HCEC 1CT (cell line): ENCODE results near the gene GRIP1.
A peak's percentile ranks its signal among the peaks of the same experiment; 100 is the strongest.

Experiments
- DNase-seq: peaks from one replicate; pipeline ENCODE4 v3.0.0-alpha.2; 2017

GRIP1 gene

DNA sequence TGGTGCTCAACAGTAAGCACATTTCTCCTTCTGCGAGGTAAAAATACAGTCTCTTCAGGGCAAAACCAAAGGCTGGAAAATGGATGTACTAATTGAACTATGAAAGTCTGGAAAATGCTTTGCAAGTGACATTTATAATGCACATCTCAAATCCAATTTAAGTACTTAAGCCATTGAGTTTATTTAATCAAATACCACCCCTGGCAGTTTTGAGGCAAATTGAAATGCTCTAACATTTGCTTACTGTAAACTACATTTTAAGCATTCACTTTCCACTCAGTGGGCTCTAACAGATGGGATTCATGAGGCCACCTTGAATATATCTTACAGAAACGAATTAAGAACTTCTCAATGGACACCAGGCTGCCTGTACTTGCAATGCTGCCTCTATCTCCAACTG is 306.9 kb downstream of the GRIP1 start:
- DNase-seq = no peak

- DNase-seq = no peak
Measured at GRCh38 chr12:66367015-66367667, 311.7 kb downstream of the GRIP1 start.

DNA sequence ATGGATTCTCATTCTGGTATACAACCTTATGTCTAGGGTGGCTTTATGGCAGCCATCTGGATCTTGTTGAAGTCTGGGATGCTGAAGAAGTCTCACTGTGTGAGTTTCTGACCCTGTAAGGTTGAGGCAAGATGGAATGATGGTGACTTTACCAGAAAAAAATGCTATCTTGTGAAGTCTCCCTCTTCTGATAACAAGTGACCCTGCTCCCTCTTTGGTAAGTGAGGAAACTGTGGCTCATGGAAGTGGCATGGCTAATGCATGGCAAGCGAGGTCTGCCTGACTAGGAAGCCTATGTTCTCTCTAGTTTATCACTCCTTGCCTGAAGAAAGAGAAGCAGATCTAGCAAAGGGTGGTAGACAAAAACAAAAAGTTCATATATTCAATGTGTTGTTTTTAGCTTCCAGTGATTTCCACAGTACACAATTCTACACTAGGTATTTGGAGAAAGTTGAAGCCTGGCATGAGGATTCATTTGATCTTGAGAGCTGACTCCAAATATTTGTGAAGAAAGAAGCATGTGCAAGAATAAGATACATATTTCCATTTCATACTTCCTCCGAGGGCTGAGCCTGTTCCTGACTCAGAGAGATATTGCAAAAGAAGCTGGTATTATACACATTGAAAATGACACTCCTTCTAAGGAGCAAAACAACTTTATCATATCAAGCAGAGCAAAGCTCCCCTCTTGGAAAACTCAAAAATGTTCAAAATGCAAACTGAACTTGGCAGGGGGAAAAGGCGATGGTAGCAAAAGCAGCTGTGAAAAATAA is 313.0 kb downstream of the GRIP1 start:
- peak; percentile 41 for DNase-seq

DNA sequence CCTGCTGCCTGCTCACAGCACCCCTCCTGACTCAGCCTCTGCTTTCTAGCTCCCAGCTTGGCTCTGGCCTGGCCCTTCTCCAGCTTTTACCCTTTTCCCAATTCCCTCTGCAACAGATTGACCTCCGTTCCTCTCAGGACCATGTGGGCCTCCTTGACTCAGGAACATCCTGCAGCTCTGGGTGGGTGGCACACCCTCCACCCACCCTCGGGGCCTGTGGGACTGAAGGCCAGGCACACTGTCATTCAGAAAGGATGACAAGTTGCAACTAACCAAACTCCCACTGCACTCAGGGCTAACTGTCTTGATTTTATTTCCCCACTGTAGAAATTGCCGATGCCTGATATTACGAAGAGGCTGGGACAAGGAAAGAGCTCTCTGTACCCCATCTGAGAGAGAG is 317.2 kb downstream of the GRIP1 start:
- DNase-seq = no peak

DNA sequence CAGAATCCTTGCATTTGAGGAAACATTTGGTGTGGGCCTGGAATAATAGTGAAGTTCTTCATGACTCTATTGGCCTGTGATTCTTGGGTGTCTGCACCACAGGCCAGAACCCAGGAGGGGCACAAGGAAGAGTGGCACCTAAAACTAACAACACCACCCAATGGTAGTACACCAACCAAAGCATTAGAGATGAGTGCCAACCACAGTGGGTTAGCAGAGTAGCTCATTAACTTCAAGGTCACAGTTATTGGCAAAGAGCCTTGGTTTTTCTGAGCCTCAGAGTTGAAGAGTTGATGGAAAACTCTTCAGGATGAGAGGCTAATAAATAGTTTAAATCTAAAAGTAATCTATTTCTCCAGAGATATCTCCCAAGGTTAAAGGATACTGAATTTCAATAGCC is 319.6 kb downstream of the GRIP1 start:
- DNase-seq = no peak

GRCh38 chr12:66354291-66354690 is 324.6 kb downstream of the GRIP1 start:
- DNase-seq = no peak

- no peak for DNase-seq
Measured at GRCh38 chr12:66352899-66353298, 326.0 kb downstream of the GRIP1 start.

DNA sequence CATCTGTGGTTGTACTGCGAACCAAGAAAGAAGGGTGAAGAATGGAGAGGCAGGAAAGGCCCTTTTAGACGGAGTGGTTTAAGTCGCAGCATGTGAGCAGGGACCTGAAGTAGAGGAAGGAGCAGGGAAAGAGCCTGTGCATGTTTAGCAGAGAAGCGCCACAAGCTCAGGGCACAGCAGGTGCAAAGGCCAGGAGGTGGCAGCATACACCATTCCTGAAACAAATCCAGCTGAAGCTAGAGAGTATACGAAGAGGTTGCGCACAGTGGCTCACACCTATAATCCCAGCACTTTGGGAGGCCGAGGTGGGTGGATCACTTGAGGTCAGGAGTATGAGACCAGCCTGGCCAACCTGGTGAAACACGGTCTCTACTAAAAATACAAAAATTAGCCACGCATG is 326.7 kb downstream of the GRIP1 start:
- no peak for DNase-seq

DNA sequence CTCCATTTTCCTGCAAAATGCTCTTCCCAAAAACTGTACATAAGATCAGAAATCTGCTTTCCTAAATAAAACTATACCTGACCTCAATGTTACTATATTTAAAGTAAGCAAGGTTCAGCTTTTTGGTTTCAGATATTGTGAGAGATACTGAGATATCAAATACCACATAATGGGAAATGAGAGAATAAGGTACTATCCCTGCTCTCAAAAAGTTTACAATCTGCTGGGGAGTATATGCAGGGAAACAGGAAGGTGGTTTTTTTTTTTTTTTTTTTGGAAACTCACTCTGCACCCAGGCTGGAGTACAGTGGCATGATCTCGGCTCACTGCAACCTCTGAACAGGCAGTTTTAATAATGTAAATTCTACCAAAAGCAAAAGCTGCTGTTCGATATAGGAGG is 327.6 kb downstream of the GRIP1 start:
- DNase-seq = no peak

DNA sequence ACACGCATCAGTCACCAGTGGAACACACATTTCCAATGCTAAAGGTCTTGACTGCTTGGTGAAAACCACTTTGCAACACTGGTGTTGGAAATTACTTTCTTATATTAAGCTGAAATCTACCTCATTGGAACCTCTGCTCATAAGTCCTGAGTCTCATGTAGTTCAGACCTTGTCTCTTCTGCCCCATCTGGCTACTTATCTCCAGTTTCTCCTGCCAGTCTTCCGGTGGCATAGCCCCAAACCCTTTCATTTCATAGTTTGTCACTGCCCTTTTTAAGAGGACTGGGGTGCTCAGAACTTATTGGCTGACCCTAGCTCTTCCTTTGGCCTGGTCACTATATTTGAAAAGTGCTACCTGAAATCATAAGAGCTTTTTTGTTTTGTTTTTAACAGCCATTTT is 332.9 kb downstream of the GRIP1 start:
- DNase-seq = no peak

DNA sequence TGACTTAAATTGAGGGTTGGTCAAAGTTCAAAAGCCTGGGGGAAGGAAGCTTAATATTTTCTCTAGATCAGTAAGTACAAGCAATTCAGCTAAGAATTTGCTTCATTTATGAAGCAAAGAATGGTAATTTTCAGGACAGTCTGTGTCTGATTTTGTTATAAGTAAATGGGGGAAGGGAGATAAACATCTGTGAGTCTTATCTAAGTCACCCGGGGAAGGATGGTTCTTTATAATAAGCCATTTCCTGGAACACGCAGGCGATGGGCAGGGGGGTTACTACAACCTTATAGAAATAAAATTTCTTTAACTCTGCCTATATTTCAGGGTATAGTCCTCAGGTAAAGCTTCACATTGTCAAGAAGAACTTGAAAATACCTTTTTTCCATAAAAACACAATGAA is 333.7 kb downstream of the GRIP1 start:
- DNase-seq = no peak

- DNase-seq = no peak
Measured at GRCh38 chr12:66341126-66341525, 337.8 kb downstream of the GRIP1 start.

DNA sequence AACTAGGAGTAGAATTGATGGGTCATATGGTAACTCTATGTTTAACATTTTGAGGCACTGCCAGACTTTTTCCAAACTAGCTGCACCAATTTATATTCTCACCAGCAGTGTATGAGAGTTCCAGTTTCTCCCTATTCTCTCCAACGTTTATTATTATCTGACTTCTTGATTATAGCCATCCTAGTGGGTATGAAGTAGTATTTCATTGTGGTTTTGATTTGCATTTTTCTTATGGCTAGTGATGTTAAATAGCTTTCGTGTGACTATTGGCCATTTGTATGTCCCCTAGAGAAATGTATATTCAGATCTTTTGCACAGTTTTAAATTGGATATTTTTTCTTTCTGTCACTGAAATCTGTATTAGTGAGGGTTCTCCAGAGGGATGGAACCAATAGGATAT is 338.7 kb downstream of the GRIP1 start:
- no peak for DNase-seq

GRCh38 chr12:66337381-66338010 is 341.4 kb downstream of the GRIP1 start:
- DNase-seq = no peak

DNA sequence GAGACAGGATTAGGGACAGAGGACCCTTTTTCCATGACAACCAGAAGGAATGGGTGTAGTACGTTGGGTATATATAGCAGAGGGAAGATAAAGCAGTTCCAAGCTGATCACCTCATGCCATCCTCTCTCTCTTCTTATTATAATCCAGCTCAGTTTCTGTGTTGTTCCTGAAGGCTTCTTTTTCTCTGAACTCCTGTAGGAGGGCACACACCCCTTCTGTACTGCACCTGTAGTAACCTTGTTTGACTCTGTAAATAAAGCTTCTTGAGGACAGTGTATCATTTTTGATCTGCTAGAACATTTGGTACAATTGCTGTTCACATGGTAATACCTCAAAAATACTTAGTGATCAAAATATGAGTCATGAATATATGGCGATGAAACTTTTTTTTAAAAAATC is 343.1 kb downstream of the GRIP1 start:
- DNase-seq = no peak

GRCh38 chr12:66331814-66332213 is 347.1 kb downstream of the GRIP1 start:
- DNase-seq = no peak

GRCh38 chr12:66331016-66331415 is 347.9 kb downstream of the GRIP1 start:
- DNase-seq = no peak

DNA sequence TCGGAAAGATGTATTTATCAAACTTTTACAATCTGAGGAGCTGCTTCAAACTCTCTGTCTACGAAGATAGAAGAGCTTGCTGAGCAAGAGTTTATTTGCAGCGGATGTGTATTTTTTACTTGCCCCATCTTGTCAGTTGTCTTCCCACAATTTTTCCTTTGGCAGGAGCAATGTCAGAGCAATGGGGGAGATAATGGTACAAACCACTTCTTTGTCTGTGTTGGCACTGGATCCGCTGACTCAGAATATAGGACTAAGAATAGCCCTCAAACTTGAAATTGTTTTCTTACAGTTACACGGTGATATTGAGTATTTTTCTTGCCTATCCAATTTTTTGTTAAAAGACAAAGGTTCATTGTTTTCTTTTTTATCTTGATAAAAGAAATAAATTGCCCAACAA is 348.9 kb downstream of the GRIP1 start:
- no peak for DNase-seq

DNA sequence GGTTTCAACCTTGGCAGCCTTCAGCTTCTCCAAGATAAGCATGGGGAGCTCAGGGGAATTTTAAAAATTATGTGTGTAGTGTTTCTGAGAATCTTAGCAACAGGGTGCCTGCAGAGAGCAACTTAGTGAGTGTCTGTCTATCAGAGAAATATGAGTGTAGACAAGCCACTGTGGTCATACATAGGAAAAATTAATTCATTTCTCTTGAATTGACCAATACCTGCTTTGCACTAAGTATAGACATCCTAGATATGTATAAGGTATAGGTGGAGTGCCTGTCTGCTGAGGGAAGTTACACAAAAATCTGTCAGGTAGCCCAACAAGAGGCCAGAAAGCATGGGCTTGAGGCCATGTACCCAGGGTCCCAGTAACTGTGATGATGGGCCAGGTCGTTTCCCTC is 355.9 kb downstream of the GRIP1 start:
- DNase-seq = no peak

- DNase-seq = peak; percentile 70
Measured at GRCh38 chr12:66321435-66321834, 357.4 kb downstream of the GRIP1 start.

- DNase-seq = peak; percentile 50
Measured at GRCh38 chr12:66320996-66321395, 357.9 kb downstream of the GRIP1 start.

DNA sequence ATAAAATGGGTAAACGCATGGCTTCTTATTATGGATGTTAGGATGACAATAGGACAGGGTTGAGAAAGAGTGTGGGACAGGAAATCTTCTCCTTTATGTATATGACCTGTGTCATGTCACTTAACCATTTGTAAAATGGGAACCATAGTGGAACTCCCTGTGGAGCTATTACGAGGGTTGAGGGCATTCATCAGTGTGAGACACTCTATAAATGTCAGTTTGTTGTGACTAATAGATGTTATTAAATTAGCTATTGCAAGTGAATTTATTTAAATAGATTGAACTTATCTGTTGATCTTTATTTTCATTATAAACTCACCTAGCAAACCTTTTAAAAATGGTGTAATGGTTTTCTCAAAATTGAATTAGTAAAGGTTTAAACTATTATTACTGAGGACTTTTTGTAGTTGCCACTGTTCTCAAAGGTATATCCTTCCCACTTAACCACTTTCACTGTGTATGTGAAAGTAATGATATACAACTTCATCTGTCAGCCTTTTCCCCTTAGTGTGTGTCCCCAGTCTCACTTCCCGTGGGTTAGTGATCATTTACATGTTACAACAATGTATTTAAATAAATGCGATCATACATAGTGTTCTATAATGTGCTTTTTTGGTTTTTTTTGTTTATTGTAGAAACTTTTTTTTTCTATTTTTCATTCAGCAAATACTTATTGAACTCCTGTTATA is 359.5 kb downstream of the GRIP1 start:
- DNase-seq = no peak

DNA sequence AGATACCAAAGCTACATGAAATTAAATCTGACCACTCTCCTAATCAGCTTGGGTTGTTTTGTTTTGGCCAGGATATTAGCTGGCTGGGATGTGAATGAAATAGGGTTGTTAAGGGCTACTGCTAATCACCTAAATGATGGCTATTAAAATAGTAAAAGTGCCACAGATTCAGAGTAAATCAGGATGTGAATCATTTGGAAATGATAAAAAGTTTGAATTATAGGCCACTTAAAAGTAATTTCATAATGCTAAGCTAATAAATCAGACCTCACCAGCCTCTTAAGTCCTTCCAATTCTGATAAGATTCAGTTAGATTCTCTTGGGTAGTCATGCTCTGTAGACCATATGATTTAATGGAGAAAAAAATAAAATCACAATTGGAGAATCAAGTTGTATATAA is 364.6 kb downstream of the GRIP1 start:
- DNase-seq = no peak

GRCh38 chr12:66312189-66312588 is 366.7 kb downstream of the GRIP1 start:
- DNase-seq = no peak
